ENCODE measurements around the gene ADGRL3.

ADGRL3 gene

GRCh38 chr4:61431131-61431530, 231.0 kb downstream of the ADGRL3 start:
- DNase-seq = no peak

GRCh38 chr4:61437923-61438322, 237.8 kb downstream of the ADGRL3 start:
- DNase-seq = no peak

GRCh38 chr4:61440321-61440720, 240.2 kb downstream of the ADGRL3 start:
- DNase-seq = no peak

GRCh38 chr4:61442936-61443335, 242.8 kb downstream of the ADGRL3 start:
- DNase-seq = no peak

- DNase-seq = no peak
Measured at GRCh38 chr4:61443813-61444510, 243.8 kb downstream of the ADGRL3 start.

- DNase-seq = no peak
Measured at GRCh38 chr4:61445374-61446063, 245.4 kb downstream of the ADGRL3 start.

- DNase-seq = no peak
Measured at GRCh38 chr4:61446941-61447340, 246.8 kb downstream of the ADGRL3 start.

- no peak for DNase-seq
Measured at GRCh38 chr4:61447918-61448317, 247.8 kb downstream of the ADGRL3 start.

GRCh38 chr4:61451935-61452334, 251.8 kb downstream of the ADGRL3 start:
- no peak for DNase-seq

- DNase-seq = no peak
Measured at GRCh38 chr4:61461956-61462355, 261.8 kb downstream of the ADGRL3 start.

- no peak for DNase-seq
Measured at GRCh38 chr4:61462451-61463326, 262.6 kb downstream of the ADGRL3 start.

GRCh38 chr4:61468024-61468720, 268.0 kb downstream of the ADGRL3 start:
- DNase-seq = no peak

GRCh38 chr4:61473306-61473705, 273.2 kb downstream of the ADGRL3 start:
- no peak for DNase-seq

GRCh38 chr4:61478340-61478739, 278.2 kb downstream of the ADGRL3 start:
- DNase-seq = no peak

GRCh38 chr4:61485056-61485455, 284.9 kb downstream of the ADGRL3 start:
- DNase-seq = no peak

GRCh38 chr4:61489927-61490326, 289.8 kb downstream of the ADGRL3 start:
- DNase-seq = no peak

- no peak for DNase-seq
Measured at GRCh38 chr4:61493041-61493440, 292.9 kb downstream of the ADGRL3 start.

GRCh38 chr4:61493470-61493869, 293.3 kb downstream of the ADGRL3 start:
- no peak for DNase-seq

GRCh38 chr4:61500883-61501282, 300.8 kb downstream of the ADGRL3 start:
- no peak for DNase-seq

- no peak for DNase-seq
Measured at GRCh38 chr4:61501812-61502211, 301.7 kb downstream of the ADGRL3 start.

- no peak for DNase-seq
Measured at GRCh38 chr4:61505773-61506685, 305.9 kb downstream of the ADGRL3 start.

GRCh38 chr4:61507091-61507490, 307.0 kb downstream of the ADGRL3 start:
- no peak for DNase-seq

Measured in NCI-H1105 (cell line).